Measurements from ENCODE around the gene VKORC1L1. TPM values are rescaled to one million over a fixed set of nuclear protein-coding genes. Genes with fewer than 3 reads are reported as not detected.
"Not testable (repeated sequence)": the region's sequence is repeated elsewhere in the genome, so short reads cannot be mapped to it uniquely, and the experiment has no call there.

VKORC1L1 gene
- total and polyA plus RNA-seq, 10 of the 15 experiments (the other 5 are each of a cell fraction or from before 2014, with no cell fraction given): 3.3 to 18.8 (median 12.5) TPM

GRCh38 chr7:65896279-65896870 lies 23.5 kb downstream of the VKORC1L1 start:
- ChIA-PET RAD21 (ENCODE audit: unreplicated experiment) (no interaction called here), SMC1A (ENCODE audit: uncharacterized antibody, unreplicated experiment) (no interaction called here), POLR2A (no interaction called here), CTCF (no interaction called here)
- Histone ChIP-seq H3K9ac (ENCODE audit: control insufficient read depth, insufficient read depth, low read length) (no peak overlapping the region), H3K27ac (ENCODE audit: control insufficient read depth, insufficient read depth) (no peak overlapping the region), H3K4me3 (no peak overlapping the region), H4K20me1 (ENCODE audit: control insufficient read depth, insufficient read depth) (no peaks in the 10 kb centered on the region), H3K4me1 (ENCODE audit: control insufficient read depth, insufficient read depth, low read length) (no peaks in the 10 kb centered on the region), H3K36me3 (ENCODE audit: control insufficient read depth in 2 of 2, insufficient read depth in 2 of 2, low read length in 1 of 2) (peaks cover 0 to 11% of the 10 kb centered on the region in 2 experiments; a peak in 2 of 4 replicates), H3K79me2 (ENCODE audit: control insufficient read depth, insufficient read depth, low read length) (no peaks in the 10 kb centered on the region), H3K4me2 (ENCODE audit: control insufficient read depth, insufficient read depth) (no peak overlapping the region), H3K9me3 (replicated peaks; ENCODE audit: control insufficient read depth, insufficient read depth, low read length) (no peaks in the 10 kb centered on the region; the same call in 2 of the 3 replicates), H2AFZ (ENCODE audit: control insufficient read depth, low read depth, low read length) (no peak overlapping the region), H3K27me3 (replicated peaks in 1 of 2; ENCODE audit: control insufficient read depth in 2 of 2, insufficient read depth in 2 of 2, low read length in 1 of 2) (no peaks in the 10 kb centered on the region)
- no peak for ATAC-seq
- DNase-seq (ENCODE audit: low read depth, low spot score): no peak
- in situ Hi-C loops (cut with MboI): no loop called here
- intact Hi-C loops (cut with micrococcal nuclease; ENCODE audit: unreplicated experiment): no loop called here
- 83% methylated on average over 4 of the region's 4 CpGs for WGBS (ENCODE audit: insufficient coverage, insufficient replicate concordance, low lambda C conversion rate, missing lambda C conversion rate)
- TF ChIP-seq, protein P1, sequence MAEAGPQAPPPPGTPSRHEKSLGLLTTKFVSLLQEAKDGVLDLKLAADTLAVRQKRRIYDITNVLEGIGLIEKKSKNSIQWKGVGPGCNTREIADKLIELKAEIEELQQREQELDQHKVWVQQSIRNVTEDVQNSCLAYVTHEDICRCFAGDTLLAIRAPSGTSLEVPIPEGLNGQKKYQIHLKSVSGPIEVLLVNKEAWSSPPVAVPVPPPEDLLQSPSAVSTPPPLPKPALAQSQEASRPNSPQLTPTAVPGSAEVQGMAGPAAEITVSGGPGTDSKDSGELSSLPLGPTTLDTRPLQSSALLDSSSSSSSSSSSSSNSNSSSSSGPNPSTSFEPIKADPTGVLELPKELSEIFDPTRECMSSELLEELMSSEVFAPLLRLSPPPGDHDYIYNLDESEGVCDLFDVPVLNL (IDR thresholded peaks at IDR 0.05; ENCODE audit: low read depth, low read length): no peak
- TF ChIP-seq SREBF1 (IDR thresholded peaks at IDR 0.05; ENCODE audit: low read length): no peak
- no peak for FAIRE-seq
- BruUV-seq (replicated peaks): no TSS peak

DNA sequence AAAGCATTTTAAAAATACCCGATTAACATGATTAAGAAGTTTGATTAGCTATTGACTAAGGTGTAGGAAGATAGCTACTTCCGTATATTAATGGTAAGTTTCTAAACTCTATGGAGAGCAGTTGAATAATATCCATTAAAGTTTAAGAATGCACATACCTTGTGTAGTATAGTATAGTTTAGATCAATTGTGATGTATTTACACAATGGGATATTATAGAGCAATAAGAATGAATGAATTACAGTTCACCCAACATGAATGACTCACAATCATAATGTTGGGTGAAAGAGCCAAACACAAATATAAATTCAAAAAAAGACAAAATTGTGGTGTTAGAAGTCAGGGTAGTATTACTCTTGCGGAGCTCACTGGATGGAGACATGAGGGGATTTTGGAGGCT lies 24.4 kb downstream of the VKORC1L1 start:
- SMC1A ChIA-PET (ENCODE audit: uncharacterized antibody, unreplicated experiment); H3K9ac ChIP-seq (ENCODE audit: control insufficient read depth, insufficient read depth, low read length); in situ Hi-C loops (cut with MboI); H2AFZ ChIP-seq (ENCODE audit: control insufficient read depth, low read depth, low read length); ATAC-seq; H3K4me1 ChIP-seq (ENCODE audit: control insufficient read depth, insufficient read depth, low read length); H3K4me2 ChIP-seq (ENCODE audit: control insufficient read depth, insufficient read depth); CTCF ChIA-PET; H4K20me1 ChIP-seq (ENCODE audit: control insufficient read depth, insufficient read depth); H3K27me3 ChIP-seq (replicated peaks in 1 of 2; ENCODE audit: control insufficient read depth in 2 of 2, insufficient read depth in 2 of 2, low read length in 1 of 2); H3K4me3 ChIP-seq; BruUV-seq (replicated peaks); H3K36me3 ChIP-seq (ENCODE audit: control insufficient read depth in 2 of 2, insufficient read depth in 2 of 2, low read length in 1 of 2); H3K9me3 ChIP-seq (replicated peaks; ENCODE audit: control insufficient read depth, insufficient read depth, low read length); H3K79me2 ChIP-seq (ENCODE audit: control insufficient read depth, insufficient read depth, low read length); DNase-seq (ENCODE audit: low read depth, low spot score); RAD21 ChIA-PET (ENCODE audit: unreplicated experiment); FAIRE-seq; intact Hi-C loops (cut with micrococcal nuclease; ENCODE audit: unreplicated experiment); H3K27ac ChIP-seq (ENCODE audit: control insufficient read depth, insufficient read depth): not testable (repeated sequence)
- POLR2A ChIA-PET: interaction anchor here (0.7 kb wide), 1 partner anchor 13 kb away, joined by 3 read pairs; no protein-coding TSS in a partner anchor
- WGBS (ENCODE audit: insufficient coverage, insufficient replicate concordance, low lambda C conversion rate, missing lambda C conversion rate): 97% methylated on average over 3 of the region's 3 CpGs

DNA sequence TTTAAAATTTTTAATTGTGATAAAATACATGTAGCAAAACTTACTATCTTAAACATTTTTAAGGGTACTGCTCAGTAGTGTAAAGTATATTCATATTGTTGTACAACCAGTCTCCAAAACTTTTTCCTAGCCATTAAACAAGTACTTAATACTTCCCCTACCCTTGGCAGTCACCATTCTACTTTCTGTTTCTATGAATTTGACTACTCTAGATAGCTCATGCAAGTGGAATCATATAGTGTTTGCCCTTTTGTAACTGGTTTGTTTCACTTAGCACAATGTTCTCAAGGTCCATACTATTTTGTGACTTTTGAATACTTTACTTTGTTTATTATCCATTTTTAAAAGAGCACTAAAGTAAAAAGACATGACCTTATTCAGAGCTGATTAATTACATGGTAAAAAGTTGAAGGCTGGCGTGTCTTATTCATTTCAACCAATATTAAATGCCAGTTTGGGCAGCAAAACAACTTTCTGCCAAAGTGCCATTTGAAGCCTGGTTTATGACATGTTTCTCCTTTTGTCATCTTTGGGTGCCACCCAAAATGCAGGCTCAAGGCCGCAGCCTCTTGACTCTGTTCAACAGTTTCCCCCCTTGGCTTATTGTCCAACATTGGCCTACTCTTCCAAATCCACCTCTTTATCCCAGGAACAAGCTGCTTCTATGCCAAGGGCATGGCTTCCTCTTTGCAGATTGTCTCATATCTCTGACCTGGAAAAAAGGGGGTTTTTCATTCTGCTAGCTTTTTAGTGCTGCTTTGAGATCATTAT lies 26.0 kb downstream of the VKORC1L1 start:
- H4K20me1 ChIP-seq (ENCODE audit: control insufficient read depth, insufficient read depth); H3K9ac ChIP-seq (ENCODE audit: control insufficient read depth, insufficient read depth, low read length); in situ Hi-C loops (cut with MboI); RAD21 ChIA-PET (ENCODE audit: unreplicated experiment); H3K36me3 ChIP-seq (ENCODE audit: control insufficient read depth in 2 of 2, insufficient read depth in 2 of 2, low read length in 1 of 2); DNase-seq (ENCODE audit: low read depth, low spot score); H3K27ac ChIP-seq (ENCODE audit: control insufficient read depth, insufficient read depth); H3K79me2 ChIP-seq (ENCODE audit: control insufficient read depth, insufficient read depth, low read length); H3K27me3 ChIP-seq (replicated peaks in 1 of 2; ENCODE audit: control insufficient read depth in 2 of 2, insufficient read depth in 2 of 2, low read length in 1 of 2); CTCF ChIA-PET; H3K4me3 ChIP-seq; BruUV-seq (replicated peaks); H2AFZ ChIP-seq (ENCODE audit: control insufficient read depth, low read depth, low read length); H3K9me3 ChIP-seq (replicated peaks; ENCODE audit: control insufficient read depth, insufficient read depth, low read length); POLR2A ChIA-PET; H3K4me2 ChIP-seq (ENCODE audit: control insufficient read depth, insufficient read depth); H3K4me1 ChIP-seq (ENCODE audit: control insufficient read depth, insufficient read depth, low read length); intact Hi-C loops (cut with micrococcal nuclease; ENCODE audit: unreplicated experiment): not testable (repeated sequence)
- 97% methylated on average over 2 of the region's 2 CpGs for WGBS (ENCODE audit: insufficient coverage, insufficient replicate concordance, low lambda C conversion rate, missing lambda C conversion rate)
- SMC1A ChIA-PET (ENCODE audit: uncharacterized antibody, unreplicated experiment): interaction anchor here (1.5 kb wide), 1 partner anchor 59 kb away, joined by 4 read pairs; no protein-coding TSS in a partner anchor
- FAIRE-seq: peak; percentile 7
- peak; percentile 68 for ATAC-seq
